GM12878 (cell line): Measurements from ENCODE around the gene RPL10. TPM values are rescaled to one million over a fixed set of nuclear protein-coding genes. Genes with fewer than 3 reads are reported as not detected.

Source experiments
- BCLAF1 ChIP-seq: fragments of 450-650 bp; IDR thresholded peaks from 2 replicates; pipeline ENCODE4 v1.6.1; 2017; ENCODE audit warnings: antibody characterized with exemption, mild to moderate bottlenecking, moderate library complexity
- BRCA1 ChIP-seq: IDR thresholded peaks from 2 replicates; pipeline ENCODE4 v1.6.1; 2011; ENCODE audit warnings: low read depth, low read length, improper control_type of control experiment
- EP300 ChIP-seq, 2 experiments: fragments of 150-350 bp in 1 of 2; IDR thresholded peaks; 2 replicates each; pipeline ENCODE4 v1.6.1; 2011 to 2012; ENCODE audit warnings: low read depth in 2 of 2, low read length in 2 of 2, borderline replicate concordance in 1 of 2, improper control_type of control experiment in 1 of 2, inconsistent platforms in 1 of 2; ENCODE audit not compliant: control insufficient read depth in 1 of 2
- NRF1 ChIP-seq: conservative IDR thresholded peaks from 2 replicates; pipeline ENCODE4 v1.6.1; 2011; ENCODE audit warnings: mild to moderate bottlenecking, low read depth, low read length, improper control_type of control experiment
- POLR2A ChIP-seq: IDR thresholded peaks from 2 replicates; pipeline ENCODE4 v1.6.1; 2011; ENCODE audit warnings: low read depth, mild to moderate bottlenecking, low read length
- REST ChIP-seq: IDR thresholded peaks from 2 replicates; pipeline ENCODE4 v1.6.1; 2012; ENCODE audit warnings: mild to moderate bottlenecking, low read depth, low read length
- SIX5 ChIP-seq: IDR thresholded peaks from 2 replicates; pipeline ENCODE4 v1.6.1; 2011; ENCODE audit warnings: mild to moderate bottlenecking, low read depth, low read length, moderate library complexity; ENCODE audit not compliant: severe bottlenecking
- SP1 ChIP-seq: IDR thresholded peaks from one replicate; pipeline ENCODE4 v1.6.1; 2011; ENCODE audit warnings: low read depth, low read length
- SREBF1 ChIP-seq: IDR thresholded peaks from 2 replicates; pipeline ENCODE4 v1.6.1; 2012; ENCODE audit warnings: mild to moderate bottlenecking, low read length
- TAF1 ChIP-seq: IDR thresholded peaks from 2 replicates; pipeline ENCODE4 v1.6.1; 2011; ENCODE audit warnings: mild to moderate bottlenecking, low read depth, low read length, borderline replicate concordance
- ZSCAN29 ChIP-seq: fragments of 450-650 bp; IDR thresholded peaks from 2 replicates; pipeline ENCODE4 v1.6.1; 2017; ENCODE audit warnings: mild to moderate bottlenecking, moderate library complexity
- polyA plus RNA-seq, 11 experiments: library from polyadenylated mRNA; depleted of rRNA in 4 of 11; unstranded in 6 of 11; stranded (reverse) in 5 of 11; fragments of >200 nt; fragmentation: Nextera tagmentation in 4 of 11; fragmentation: Illumina TruSeq in 1 of 11; extraction: Ambion mirVana in 4 of 11; extraction: Trizol in 1 of 11; gene quantifications; 1 replicate in 1 of 11; 2 replicates in 10 of 11; pipeline versions ENCODE4 v1.2.1 to v1.2.3, GENCODE V29; 2011 to 2016; ENCODE audit warnings: inconsistent platforms in 2 of 11, missing spikeins in 2 of 11, low read depth in 1 of 11
- total RNA-seq, 4 experiments: library from RNA; depleted of rRNA in 3 of 4; stranded (reverse); fragments of >200 nt in 3 of 4; fragmentation: Illumina TruSeq in 1 of 4; extraction: Trizol in 1 of 4; gene quantifications; 2 replicates each; pipeline versions ENCODE4 v1.2.1 to v1.2.3, GENCODE V29; 2013 to 2021

Gene RPL10
- total and polyA plus RNA-seq, 10 of the 15 experiments (the other 5 are each of a cell fraction or from before 2014, with no cell fraction given): 1,938 to 7,222 (median 4,494) TPM

- no peak for TF ChIP-seq REST
- TF ChIP-seq POLR2A: no peak
- no peak for TF ChIP-seq BRCA1
- no peak for TF ChIP-seq SREBF1
- no peak for TF ChIP-seq TAF1
- TF ChIP-seq ZSCAN29: no peak
- TF ChIP-seq SIX5: no peak
- TF ChIP-seq BCLAF1: no peak
- no peak for TF ChIP-seq SP1
- no peak for TF ChIP-seq NRF1
- TF ChIP-seq EP300 (IDR thresholded peaks at IDR 0.05; ENCODE audit: borderline replicate concordance in 1 of 2, control insufficient read depth in 1 of 2, low read depth in 2 of 2, low read length in 2 of 2): no peak
These were observed 30.5 kb upstream of the RPL10 start (continued) for GRCh38 chrX:154367474-154368308.
